ENCODE measurements around the gene RAB15.
A peak's percentile ranks its signal among the peaks of the same experiment; 100 is the strongest.
"Not testable (repeated sequence)": the region's sequence is repeated elsewhere in the genome, so short reads cannot be mapped to it uniquely, and the experiment has no call there.

Gene RAB15

DNA sequence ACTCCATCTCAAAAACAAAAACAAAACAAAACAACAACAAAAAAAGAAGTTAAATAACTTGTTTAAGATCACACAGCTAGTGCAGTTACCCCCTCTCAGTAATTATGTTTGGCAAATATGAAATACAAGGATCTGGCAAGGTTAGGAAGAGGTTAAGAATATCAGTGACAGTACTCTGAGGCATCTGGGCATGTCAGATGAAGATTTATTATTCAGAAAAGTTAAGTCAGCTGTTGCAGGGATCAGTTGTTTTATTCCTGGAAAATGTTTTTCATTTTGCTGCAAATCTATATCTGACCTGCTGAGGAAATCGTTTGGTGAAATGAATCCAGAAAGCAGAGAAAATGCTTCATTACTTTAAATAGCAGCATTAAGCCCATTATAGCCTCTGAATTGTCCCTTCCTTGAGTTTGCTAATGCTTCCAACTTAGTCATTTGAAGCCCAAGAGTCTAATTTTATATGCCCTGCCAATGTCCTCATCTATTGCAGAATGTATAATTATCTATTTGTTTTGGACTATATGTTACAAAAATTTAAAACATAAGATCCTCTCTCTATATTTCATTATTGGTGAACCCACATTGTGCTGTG lies 37.7 kb downstream of the RAB15 start:
- no peak for DNase-seq

DNA sequence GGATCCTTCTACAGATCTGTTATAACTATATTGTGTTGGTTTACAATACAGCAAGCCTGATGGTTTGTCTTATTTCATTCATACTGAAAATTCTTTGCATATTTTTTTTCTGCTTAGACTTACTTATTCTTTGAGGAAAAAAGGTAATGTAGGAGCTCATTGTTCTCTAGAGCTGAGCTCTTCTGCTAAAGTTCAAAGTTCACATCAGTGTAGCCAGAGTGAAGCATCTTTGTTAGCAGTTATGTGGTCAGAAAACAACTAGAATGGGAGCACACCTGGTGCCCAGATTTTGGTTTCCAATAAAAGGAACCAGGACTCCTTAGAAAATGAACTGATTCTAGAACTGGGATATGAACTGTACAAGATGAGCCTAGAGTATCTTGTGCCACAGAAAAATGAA lies 39.9 kb downstream of the RAB15 start:
- no peak for DNase-seq

GRCh38 chr14:64931123-64931522 lies 41.0 kb downstream of the RAB15 start:
- no peak for DNase-seq

GRCh38 chr14:64930085-64930843 lies 41.9 kb downstream of the RAB15 start:
- no peak for DNase-seq

- DNase-seq: no peak
These were observed 43.1 kb downstream of the RAB15 start for GRCh38 chr14:64929014-64929359.

GRCh38 chr14:64928239-64929013 lies 43.7 kb downstream of the RAB15 start:
- no peak for DNase-seq

GRCh38 chr14:64927031-64927430 lies 45.1 kb downstream of the RAB15 start:
- no peak for DNase-seq

GRCh38 chr14:64926398-64926995 lies 45.6 kb downstream of the RAB15 start:
- no peak for DNase-seq

DNA sequence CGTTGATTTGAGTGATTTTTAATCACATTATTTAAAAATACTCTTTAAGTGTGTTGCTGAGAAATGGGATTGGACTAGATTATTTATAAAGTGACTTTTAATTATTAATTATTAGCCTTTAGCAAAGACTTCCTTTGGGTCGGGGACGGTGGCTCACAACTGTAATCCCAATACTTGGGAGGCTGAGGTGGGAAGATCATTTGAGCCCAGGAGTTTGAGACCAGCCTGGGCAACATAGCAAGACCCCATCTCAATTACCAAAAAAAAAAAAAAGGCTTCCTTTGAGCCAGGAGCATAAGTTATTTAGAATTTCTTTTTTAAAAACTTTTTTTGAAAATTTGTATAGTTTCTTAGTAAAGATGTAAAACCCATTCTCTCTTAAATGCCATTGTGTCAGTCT lies 49.1 kb downstream of the RAB15 start:
- DNase-seq: no peak

- no peak for DNase-seq
These were observed 51.7 kb downstream of the RAB15 start for GRCh38 chr14:64920465-64920864.

DNA sequence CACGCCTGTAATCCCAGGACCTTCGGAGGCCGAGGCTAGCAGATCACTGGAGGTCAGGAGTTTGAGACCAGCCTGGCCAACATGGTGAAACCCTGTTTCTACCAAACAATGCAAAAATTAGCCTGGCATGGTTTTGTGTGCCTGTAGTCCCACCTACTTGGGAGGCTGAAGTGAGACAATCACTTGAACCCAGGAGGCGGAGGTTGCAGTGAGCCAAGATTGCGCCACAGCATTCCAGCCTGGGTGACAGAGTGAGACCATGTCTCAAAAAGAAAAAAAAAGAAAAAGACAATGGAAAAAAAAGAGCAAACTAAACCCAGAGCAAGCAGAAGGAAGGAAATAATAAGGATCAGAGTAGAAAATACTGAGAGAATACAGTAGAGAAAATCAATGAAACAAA lies 52.5 kb downstream of the RAB15 start:
- no peak for DNase-seq

DNA sequence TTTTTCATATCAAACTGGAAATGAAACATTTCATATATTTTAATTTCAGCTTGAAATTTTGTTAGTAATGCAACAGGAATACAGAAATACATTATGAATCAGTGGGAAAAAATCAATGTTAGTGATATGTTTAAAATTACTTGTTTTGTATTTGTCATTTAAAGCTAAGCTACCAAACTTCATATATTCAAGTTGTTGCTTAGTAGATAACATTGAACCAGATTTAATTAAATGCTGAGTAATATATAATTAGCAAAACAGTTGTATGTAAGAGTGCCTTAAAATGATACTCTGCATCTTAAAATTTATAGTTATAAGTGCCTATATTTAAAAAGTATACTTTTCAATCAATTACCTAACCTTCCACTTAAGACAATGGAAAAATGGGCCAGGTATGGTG lies 52.9 kb downstream of the RAB15 start:
- DNase-seq: no peak

DNA sequence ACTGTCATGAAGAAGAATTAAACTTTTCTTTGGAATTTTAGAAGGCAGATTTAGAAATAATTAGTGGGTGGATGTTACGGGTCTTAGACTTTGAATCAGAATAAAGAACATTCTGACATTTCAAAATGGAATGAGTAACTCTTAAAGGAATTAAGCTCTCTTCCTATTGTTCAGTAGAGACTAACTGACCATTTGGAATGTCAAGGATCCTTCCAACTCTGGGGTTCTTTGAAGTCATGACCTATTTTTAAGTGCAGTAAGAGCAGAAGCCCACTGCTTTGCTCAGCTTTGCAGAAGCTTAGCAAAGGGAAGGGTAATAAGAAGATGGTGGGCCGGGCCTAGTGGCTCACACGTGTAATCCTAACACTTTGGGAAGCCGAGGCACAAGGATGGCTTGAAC lies 53.9 kb downstream of the RAB15 start:
- no peak for DNase-seq

DNA sequence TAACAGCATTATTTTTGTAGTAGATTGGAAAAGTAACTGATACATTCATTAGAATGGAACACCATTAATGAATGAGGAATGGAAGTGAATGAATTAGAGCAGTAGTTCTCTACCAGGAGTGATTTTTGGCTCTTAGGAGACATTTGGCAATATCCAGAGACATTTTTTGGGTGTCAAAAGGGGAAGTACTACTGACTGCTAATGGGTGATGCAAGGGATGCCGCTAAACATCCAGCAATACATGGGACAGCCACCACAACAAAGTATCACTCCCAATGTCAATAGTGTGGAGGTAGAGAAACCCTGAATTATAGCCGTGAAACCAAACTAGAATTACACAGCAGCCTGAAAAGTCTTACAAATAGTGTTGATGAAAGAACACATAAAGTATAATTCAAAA lies 56.3 kb downstream of the RAB15 start:
- no peak for DNase-seq

DNA sequence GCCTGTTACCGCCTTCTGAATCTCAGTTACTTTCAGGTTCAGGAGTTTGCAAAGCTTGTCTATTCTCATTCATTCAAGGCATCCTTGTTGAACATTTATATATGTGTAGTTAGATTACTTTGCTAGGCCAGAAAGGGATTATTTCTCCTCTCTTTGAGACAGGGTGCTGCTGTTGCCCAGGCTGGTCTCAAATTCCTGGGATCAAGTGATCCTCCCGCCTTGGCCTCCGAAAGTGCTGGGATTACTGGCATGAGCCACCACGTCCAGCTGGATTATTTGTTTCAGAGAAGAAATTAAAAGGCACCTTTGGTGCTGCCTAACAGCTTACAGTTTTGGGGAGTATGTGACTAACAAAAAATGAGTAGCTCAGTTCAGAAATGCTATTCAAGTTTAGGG lies 57.1 kb downstream of the RAB15 start:
- DNase-seq: no peak

- DNase-seq: peak; percentile 80
These were observed 57.7 kb downstream of the RAB15 start, which contains the start of gene CHURC1 for GRCh38 chr14:64914237-64915028. Gene CHURC1, plus strand, starts transcription at chr14:64914455. Its CDS starts 41 bp downstream, at chr14:64914496.

DNA sequence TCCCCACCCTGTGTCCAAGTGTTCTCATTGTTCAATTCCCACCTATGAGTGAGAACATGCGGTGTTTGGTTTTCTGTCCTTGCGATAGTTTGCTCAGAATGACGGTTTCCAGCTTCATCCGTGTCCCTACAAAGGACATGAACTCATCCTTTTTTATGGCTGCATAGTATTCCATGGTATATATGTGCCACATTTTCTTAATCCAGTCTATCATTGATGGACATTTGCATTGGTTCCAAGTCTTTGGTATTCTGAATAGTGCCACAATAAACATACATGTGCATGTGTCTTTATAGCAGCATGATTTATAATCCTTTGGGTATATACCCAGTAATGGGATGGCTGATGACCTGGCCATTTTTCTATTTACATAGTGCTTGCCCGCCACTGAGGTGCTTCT lies 58.7 kb downstream of the RAB15 start:
- DNase-seq: not testable (repeated sequence)

DNA sequence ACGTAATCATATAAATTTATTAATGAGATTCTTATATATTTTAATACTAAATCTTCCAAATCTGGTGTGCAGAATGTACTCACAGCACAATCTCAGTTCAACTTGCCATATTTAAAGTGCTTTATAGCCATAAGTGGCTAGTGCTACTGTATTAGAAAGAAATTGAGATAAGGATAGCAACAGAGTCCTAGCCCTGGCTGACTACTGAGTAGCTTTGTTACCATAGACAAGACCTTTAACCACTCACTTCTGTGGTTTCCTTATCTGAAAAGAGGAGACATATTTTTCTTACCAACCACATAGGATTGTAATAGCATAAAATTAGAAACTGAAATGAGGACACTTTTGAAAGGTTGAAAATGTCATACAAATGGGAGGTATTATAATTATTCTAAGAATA lies 59.9 kb downstream of the RAB15 start:
- DNase-seq: no peak

GRCh38 chr14:64910847-64911495 lies 61.2 kb downstream of the RAB15 start:
- no peak for DNase-seq

DNA sequence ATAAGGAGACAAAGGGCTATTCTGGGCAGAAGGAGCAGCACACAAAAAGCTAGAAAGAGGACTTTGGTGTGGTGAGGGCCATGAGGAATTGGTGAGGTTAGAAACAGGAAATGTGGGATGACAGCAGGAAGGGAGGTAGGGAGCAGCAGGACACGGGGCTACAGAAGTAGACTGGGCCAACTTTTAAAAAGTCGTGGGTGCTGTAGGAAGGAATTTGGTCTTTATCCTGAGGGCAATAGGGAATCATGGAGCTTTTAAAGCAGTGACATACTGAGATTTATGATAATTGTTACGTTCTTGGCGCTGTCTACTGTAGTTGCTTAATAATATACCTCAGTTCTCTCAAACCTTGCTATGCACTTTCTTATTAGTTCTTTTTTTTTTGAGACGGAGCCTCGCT lies 66.1 kb downstream of the RAB15 start:
- no peak for DNase-seq

GRCh38 chr14:64899958-64900357 lies 72.2 kb downstream of the RAB15 start:
- DNase-seq: no peak

All from GOT3 (cell line).